ENCODE results near the gene TMEM170B. TPM values are rescaled to one million over a fixed set of nuclear protein-coding genes. Genes with fewer than 3 reads are reported as not detected.
"Not testable (repeated sequence)": the region's sequence is repeated elsewhere in the genome, so short reads cannot be mapped to it uniquely, and the experiment has no call there.

Gene TMEM170B
- total and polyA plus RNA-seq, 2 donors (not counting 1 experiment from before 2014, with no cell fraction given), result 1.5 to 4.5 TPM

- H3K27ac ChIP-seq (ENCODE audit: insufficient read depth, low read length); H3K36me3 ChIP-seq (ENCODE audit: control insufficient read depth, insufficient read depth, low read length); H3K79me2 ChIP-seq (ENCODE audit: control insufficient read depth, insufficient read depth, low read length); H3K4me2 ChIP-seq (ENCODE audit: extremely low read depth, insufficient read depth, low read length); H3K27me3 ChIP-seq (ENCODE audit: control insufficient read depth, insufficient read depth, low read length); H3K9ac ChIP-seq (ENCODE audit: insufficient read depth, low read length); H3K4me3 ChIP-seq (replicated peaks in 1 of 4; ENCODE audit: control extremely low read depth in 1 of 4, insufficient read depth in 1 of 4, low read depth in 3 of 4, low read length in 4 of 4); H2AFZ ChIP-seq (ENCODE audit: low read length); DNase-seq (ENCODE audit: low read depth in 2 of 2); H3K9me3 ChIP-seq (ENCODE audit: control insufficient read depth, insufficient read depth, low read depth, low read length); H4K20me1 ChIP-seq (ENCODE audit: control insufficient read depth, extremely low read depth, insufficient read depth, low read length); H3K4me1 ChIP-seq (ENCODE audit: control insufficient read depth, extremely low read depth, insufficient read depth, low read length): not testable (repeated sequence)
Measured at GRCh38 chr6:11548578-11548977, 11.0 kb downstream of the TMEM170B start.

GRCh38 chr6:11551053-11551452 is 13.5 kb downstream of the TMEM170B start:
- Histone ChIP-seq H3K27me3 (ENCODE audit: control insufficient read depth, insufficient read depth, low read length) (no peaks in the 10 kb centered on the region), H3K9ac (ENCODE audit: insufficient read depth, low read length) (no peak overlapping the region), H3K79me2 (ENCODE audit: control insufficient read depth, insufficient read depth, low read length) (no peaks in the 10 kb centered on the region), H3K4me3 (replicated peaks in 1 of 4; ENCODE audit: control extremely low read depth in 1 of 4, insufficient read depth in 1 of 4, low read depth in 3 of 4, low read length in 4 of 4) (no peak overlapping the region), H3K27ac (ENCODE audit: insufficient read depth, low read length) (no peak overlapping the region), H3K9me3 (ENCODE audit: control insufficient read depth, insufficient read depth, low read depth, low read length) (no peaks in the 10 kb centered on the region), H3K36me3 (ENCODE audit: control insufficient read depth, insufficient read depth, low read length) (no peaks in the 10 kb centered on the region), H3K4me2 (ENCODE audit: extremely low read depth, insufficient read depth, low read length) (no peak overlapping the region), H2AFZ (ENCODE audit: low read length) (no peak overlapping the region), H3K4me1 (ENCODE audit: control insufficient read depth, extremely low read depth, insufficient read depth, low read length) (no peaks in the 10 kb centered on the region), H4K20me1 (ENCODE audit: control insufficient read depth, extremely low read depth, insufficient read depth, low read length) (no peaks in the 10 kb centered on the region)
- no peak for TF ChIP-seq EZH2 (IDR thresholded peaks at IDR 0.05; ENCODE audit: low read length, missing control alignments)
- TF ChIP-seq CTCF (conservative IDR thresholded peaks at IDR 0.05 in 1 of 2, IDR thresholded peaks at IDR 0.05 in 1 of 2; ENCODE audit: low read depth in 1 of 2, low read length in 2 of 2), result no peak
- DNase-seq (ENCODE audit: low read depth in 2 of 2), result no peak

- Histone ChIP-seq H3K9ac (ENCODE audit: insufficient read depth, low read length) (no peak overlapping the region), H3K27ac (ENCODE audit: insufficient read depth, low read length) (no peak overlapping the region), H3K9me3 (ENCODE audit: control insufficient read depth, insufficient read depth, low read depth, low read length) (no peaks in the 10 kb centered on the region), H3K4me2 (ENCODE audit: extremely low read depth, insufficient read depth, low read length) (no peak overlapping the region), H3K4me1 (ENCODE audit: control insufficient read depth, extremely low read depth, insufficient read depth, low read length) (no peaks in the 10 kb centered on the region), H3K27me3 (ENCODE audit: control insufficient read depth, insufficient read depth, low read length) (no peaks in the 10 kb centered on the region), H3K4me3 (replicated peaks in 1 of 4; ENCODE audit: control extremely low read depth in 1 of 4, insufficient read depth in 1 of 4, low read depth in 3 of 4, low read length in 4 of 4) (no peak overlapping the region), H3K36me3 (ENCODE audit: control insufficient read depth, insufficient read depth, low read length) (no peaks in the 10 kb centered on the region), H3K79me2 (ENCODE audit: control insufficient read depth, insufficient read depth, low read length) (no peaks in the 10 kb centered on the region), H2AFZ (ENCODE audit: low read length) (no peak overlapping the region), H4K20me1 (ENCODE audit: control insufficient read depth, extremely low read depth, insufficient read depth, low read length) (no peaks in the 10 kb centered on the region)
- DNase-seq (ENCODE audit: low read depth in 2 of 2), result no peak
- TF ChIP-seq EZH2 (IDR thresholded peaks at IDR 0.05; ENCODE audit: low read length, missing control alignments) (no peak), CTCF (conservative IDR thresholded peaks at IDR 0.05 in 1 of 2, IDR thresholded peaks at IDR 0.05 in 1 of 2; ENCODE audit: low read depth in 1 of 2, low read length in 2 of 2) (no peak)
Measured at GRCh38 chr6:11552442-11552841, 14.9 kb downstream of the TMEM170B start.
